OCI-LY3 (cell line): Measurements from ENCODE around the gene DDX23.
A peak's percentile ranks its signal among the peaks of the same experiment; 100 is the strongest.

ENCODE experiments used
- H2AFZ ChIP-seq: fragments of 200-600, 300-600 bp; shearing (Covaris generic); 2 replicates; pipeline ENCODE4 v1.6.0; 2014; ENCODE audit warnings: antibody characterized with exemption, low read depth, low read length
- H3K27ac ChIP-seq: fragments of 200-600, 300-600 bp; sonication (generic); 2 replicates; pipeline ENCODE4 v1.5.1; 2014; ENCODE audit warnings: mild to moderate bottlenecking, low read length, moderate library complexity, mixed read lengths
- H3K27me3 ChIP-seq: fragments of 200-600, 300-600 bp; sonication (generic); 2 replicates; pipeline ENCODE4 v1.6.1; 2014; ENCODE audit warnings: low read depth, low read length, mixed read lengths
- H3K36me3 ChIP-seq: fragments of 200-600, 300-600 bp; sonication (generic); replicated peaks from 2 replicates; pipeline ENCODE3; 2014; ENCODE audit warnings: low read depth, low read length, mixed read lengths
- H3K4me1 ChIP-seq: fragments of 300-600, 200-600 bp; sonication (generic); 2 replicates; pipeline ENCODE4 v1.6.1; 2014; ENCODE audit warnings: low read length, mixed read lengths
- H3K4me2 ChIP-seq: fragments of 200-600, 300-600 bp; sonication (generic); 2 replicates; pipeline ENCODE4 v1.6.1; 2014; ENCODE audit warnings: low read length, mixed read lengths
- H3K4me3 ChIP-seq: fragments of 300-600, 200-600 bp; sonication (generic); 2 replicates; pipeline ENCODE4 v1.5.1; 2014; ENCODE audit warnings: antibody characterized with exemption, mild to moderate bottlenecking, low read length, moderate library complexity
- H3K79me2 ChIP-seq: fragments of 300-600, 200-600 bp; shearing (Covaris generic); 2 replicates; pipeline ENCODE4 v1.6.1; 2014; ENCODE audit warnings: mild to moderate bottlenecking, low read length, mixed read lengths
- H3K9ac ChIP-seq: fragments of 300-600, 200-600 bp; shearing (Covaris generic); 2 replicates; pipeline ENCODE4 v1.6.0; 2014; ENCODE audit warnings: mild to moderate bottlenecking, low read length, moderate library complexity
- H3K9me3 ChIP-seq: fragments of 200-600, 300-600 bp; shearing (Covaris generic); 2 replicates; pipeline ENCODE4 v1.6.1; 2014; ENCODE audit warnings: low read length, mixed read lengths; ENCODE audit not compliant: insufficient read depth
- H4K20me1 ChIP-seq: fragments of 200-600, 300-600 bp; sonication (generic); 2 replicates; pipeline ENCODE4 v1.6.1; 2016; ENCODE audit warnings: low read length, mixed read lengths; ENCODE audit not compliant: insufficient read depth
- EZH2phosphoT487 ChIP-seq: fragments of 200-600 bp; shearing (Covaris generic); IDR thresholded peaks from 2 replicates; pipeline ENCODE4 v1.6.1; 2018; ENCODE audit warnings: antibody characterized with exemption, mixed run types, low read depth
- TF ChIP-seq, protein P1 (sequence below): fragments of 200-600, 300-600 bp; sonication (generic); IDR thresholded peaks from 2 replicates; pipeline ENCODE4 v1.5.1; 2014; ENCODE audit warnings: antibody characterized with exemption, low read length, low read depth

DDX23 gene

GRCh38 chr12:48824112-48824511 lies 27.9 kb downstream of the DDX23 start:
- Histone ChIP-seq H2AFZ (no peak overlapping the region), H3K36me3 (peaks cover 5% of the 10 kb centered on the region), H3K4me3 (0 out of 2 replicates have a peak overlapping the region, but pooled peaks have one; percentile 10), H3K79me2 (no peaks in the 10 kb centered on the region), H3K27ac (no peak overlapping the region), H3K4me1 (peaks cover 11% of the 10 kb centered on the region), H4K20me1 (peaks cover 5% of the 10 kb centered on the region), H3K4me2 (peak overlapping the region; percentile 47), H3K9ac (no peak overlapping the region), H3K9me3 (no peaks in the 10 kb centered on the region), H3K27me3 (0 out of 2 replicates have a peak, but pooled peaks cover 6% of the 10 kb centered on the region)
- TF ChIP-seq EZH2phosphoT487, result no peak
- TF ChIP-seq, protein P1, sequence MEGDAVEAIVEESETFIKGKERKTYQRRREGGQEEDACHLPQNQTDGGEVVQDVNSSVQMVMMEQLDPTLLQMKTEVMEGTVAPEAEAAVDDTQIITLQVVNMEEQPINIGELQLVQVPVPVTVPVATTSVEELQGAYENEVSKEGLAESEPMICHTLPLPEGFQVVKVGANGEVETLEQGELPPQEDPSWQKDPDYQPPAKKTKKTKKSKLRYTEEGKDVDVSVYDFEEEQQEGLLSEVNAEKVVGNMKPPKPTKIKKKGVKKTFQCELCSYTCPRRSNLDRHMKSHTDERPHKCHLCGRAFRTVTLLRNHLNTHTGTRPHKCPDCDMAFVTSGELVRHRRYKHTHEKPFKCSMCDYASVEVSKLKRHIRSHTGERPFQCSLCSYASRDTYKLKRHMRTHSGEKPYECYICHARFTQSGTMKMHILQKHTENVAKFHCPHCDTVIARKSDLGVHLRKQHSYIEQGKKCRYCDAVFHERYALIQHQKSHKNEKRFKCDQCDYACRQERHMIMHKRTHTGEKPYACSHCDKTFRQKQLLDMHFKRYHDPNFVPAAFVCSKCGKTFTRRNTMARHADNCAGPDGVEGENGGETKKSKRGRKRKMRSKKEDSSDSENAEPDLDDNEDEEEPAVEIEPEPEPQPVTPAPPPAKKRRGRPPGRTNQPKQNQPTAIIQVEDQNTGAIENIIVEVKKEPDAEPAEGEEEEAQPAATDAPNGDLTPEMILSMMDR, result no peak

DNA sequence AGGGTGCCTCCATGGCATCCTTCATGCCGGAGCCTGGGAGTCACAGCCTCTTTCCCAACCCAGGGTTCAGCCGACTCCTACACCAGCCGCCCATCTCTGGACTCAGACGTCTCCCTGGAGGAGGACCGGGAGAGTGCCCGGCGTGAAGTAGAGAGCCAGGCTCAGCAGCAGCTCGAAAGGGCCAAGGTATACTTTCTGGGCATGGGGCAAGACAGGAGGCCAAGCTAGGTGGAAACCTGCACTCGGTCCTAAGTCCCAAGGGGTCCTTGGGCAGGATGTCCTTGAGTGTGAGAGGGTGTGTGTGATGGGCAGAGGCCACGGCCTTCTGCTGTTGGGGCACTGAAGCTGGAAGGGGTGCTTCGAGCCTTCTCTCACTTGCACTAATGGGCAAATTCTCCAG lies 28.7 kb downstream of the DDX23 start:
- H3K4me2 ChIP-seq, result no peak overlapping the region
- peaks cover 13% of the 10 kb centered on the region for H3K4me1 ChIP-seq
- no peaks in the 10 kb centered on the region for H3K36me3 ChIP-seq

DNA sequence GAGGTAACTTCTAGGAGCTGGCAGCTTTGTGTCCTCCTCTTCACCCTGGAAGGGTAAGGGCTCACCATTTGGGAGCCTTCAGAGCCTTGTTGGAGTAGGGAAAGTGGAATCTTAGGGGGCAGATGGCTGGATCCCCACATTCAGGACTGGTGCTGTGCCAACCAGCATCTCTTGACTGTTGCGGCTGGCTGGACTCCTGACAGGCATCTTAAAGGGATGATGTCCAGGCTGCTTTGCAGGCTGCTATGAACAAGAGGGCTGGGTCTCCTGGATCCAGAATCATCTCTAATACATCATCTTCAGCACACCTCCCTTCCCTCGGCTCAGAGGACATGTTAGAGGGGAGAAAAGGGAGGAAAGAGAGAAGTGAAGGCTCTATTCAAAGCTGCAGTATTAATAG lies 29.3 kb downstream of the DDX23 start:
- H3K36me3 ChIP-seq, result no peaks in the 10 kb centered on the region
- no peak overlapping the region for H2AFZ ChIP-seq
- no peaks in the 10 kb centered on the region for H4K20me1 ChIP-seq
- H3K4me2 ChIP-seq, result no peak overlapping the region
- no peak overlapping the region for H3K27ac ChIP-seq
- H3K9ac ChIP-seq, result no peak overlapping the region
- no peak overlapping the region for H3K4me3 ChIP-seq
- peaks cover 11% of the 10 kb centered on the region for H3K27me3 ChIP-seq
- TF ChIP-seq, protein P1, result no peak
- no peak for TF ChIP-seq EZH2phosphoT487
- peaks cover 16% of the 10 kb centered on the region for H3K4me1 ChIP-seq
- H3K79me2 ChIP-seq, result no peaks in the 10 kb centered on the region
- H3K9me3 ChIP-seq, result no peaks in the 10 kb centered on the region

More for the DNA sequence above, 28.7 kb downstream of the DDX23 start:
- Histone ChIP-seq H4K20me1 (no peaks in the 10 kb centered on the region), H3K4me3 (no peak overlapping the region), H3K79me2 (no peaks in the 10 kb centered on the region), H3K27me3 (0 out of 2 replicates have a peak, but pooled peaks cover 6% of the 10 kb centered on the region), H3K9ac (no peak overlapping the region), H3K27ac (no peak overlapping the region), H2AFZ (no peak overlapping the region), H3K9me3 (no peaks in the 10 kb centered on the region)
- TF ChIP-seq, protein P1, result no peak
- TF ChIP-seq EZH2phosphoT487, result no peak

DNA sequence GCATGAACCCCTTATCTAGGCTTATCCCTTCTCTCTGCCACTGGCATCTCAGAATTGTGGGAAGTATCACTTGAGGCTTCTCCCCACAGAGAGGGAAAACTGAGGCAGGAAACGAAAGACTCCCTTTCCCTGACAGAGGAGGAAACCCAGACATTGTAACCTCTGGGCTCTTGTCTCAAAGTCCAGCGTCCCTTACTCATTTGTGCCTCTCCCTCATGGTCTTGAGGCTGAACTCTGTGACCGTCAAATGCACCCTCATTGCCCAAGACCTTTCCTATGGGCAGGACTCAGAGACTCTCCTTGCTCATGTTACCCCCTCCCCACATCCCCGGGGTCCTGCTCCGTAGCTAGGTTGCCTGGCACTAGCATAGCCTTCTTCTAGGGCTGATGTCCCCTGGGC lies 29.8 kb downstream of the DDX23 start:
- TF ChIP-seq EZH2phosphoT487, result no peak
- TF ChIP-seq, protein P1, result no peak

More for the DNA sequence above, 29.8 kb downstream of the DDX23 start:
- Histone ChIP-seq H3K9me3 (no peaks in the 10 kb centered on the region), H3K79me2 (no peaks in the 10 kb centered on the region), H3K4me3 (no peak overlapping the region), H3K4me2 (no peak overlapping the region), H3K4me1 (peaks cover 18% of the 10 kb centered on the region), H3K27me3 (peaks cover 17% of the 10 kb centered on the region), H3K9ac (no peak overlapping the region), H2AFZ (no peak overlapping the region), H3K27ac (no peak overlapping the region), H4K20me1 (no peaks in the 10 kb centered on the region), H3K36me3 (no peaks in the 10 kb centered on the region)
